ENCODE data around the gene C7orf57.

- TF ChIP-seq CTCF (IDR thresholded peaks at IDR 0.05) = no peak
- no peak for TF ChIP-seq POLR2A (IDR thresholded peaks at IDR 0.05)
Measured at GRCh38 chr7:48098846-48099245, 63.5 kb downstream of the C7orf57 start.
